Occipital lobe (tissue), 2 donors: ENCODE data around the gene PKM. TPM values are rescaled to one million over a fixed set of nuclear protein-coding genes. Genes with fewer than 3 reads are reported as not detected.
"Not testable (repeated sequence)": the region's sequence is repeated elsewhere in the genome, so short reads cannot be mapped to it uniquely, and the experiment has no call there.

ENCODE experiments used
- DNase-seq: peaks from one replicate; lab custom pipeline; 2025; lab: John Stamatoyannopoulos, UW
- total RNA-seq: library from RNA; depleted of rRNA; stranded (reverse); fragments of >200 nt; gene quantifications from one replicate; pipeline ENCODE4 v1.2.3, GENCODE V29; 2014

PKM gene
- total RNA-seq, 1 donor from 2014 or later = 258 TPM

GRCh38 chr15:72176743-72177142 is 54.2 kb downstream of the PKM start:
- DNase-seq = no peak

DNA sequence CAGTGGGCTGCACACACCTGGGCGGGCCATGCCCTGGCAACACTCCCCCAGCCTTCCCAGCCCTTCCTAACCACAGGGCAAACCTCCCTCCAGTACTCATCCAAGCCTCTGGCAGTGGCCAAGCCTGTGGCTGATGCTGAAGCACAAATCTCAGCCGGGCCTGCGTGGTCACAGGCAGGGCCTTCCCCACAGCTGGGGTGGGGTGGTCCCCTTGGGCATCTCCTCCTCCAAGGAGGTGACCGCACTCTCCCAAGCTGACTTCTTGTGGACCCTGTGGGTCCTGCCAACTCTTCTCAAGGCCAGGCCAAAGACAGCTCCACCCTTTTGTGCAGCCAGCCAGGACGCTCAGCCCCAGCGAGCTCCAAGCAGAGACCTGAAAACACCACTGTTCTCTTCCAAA is 54.8 kb downstream of the PKM start:
- DNase-seq = no peak

DNA sequence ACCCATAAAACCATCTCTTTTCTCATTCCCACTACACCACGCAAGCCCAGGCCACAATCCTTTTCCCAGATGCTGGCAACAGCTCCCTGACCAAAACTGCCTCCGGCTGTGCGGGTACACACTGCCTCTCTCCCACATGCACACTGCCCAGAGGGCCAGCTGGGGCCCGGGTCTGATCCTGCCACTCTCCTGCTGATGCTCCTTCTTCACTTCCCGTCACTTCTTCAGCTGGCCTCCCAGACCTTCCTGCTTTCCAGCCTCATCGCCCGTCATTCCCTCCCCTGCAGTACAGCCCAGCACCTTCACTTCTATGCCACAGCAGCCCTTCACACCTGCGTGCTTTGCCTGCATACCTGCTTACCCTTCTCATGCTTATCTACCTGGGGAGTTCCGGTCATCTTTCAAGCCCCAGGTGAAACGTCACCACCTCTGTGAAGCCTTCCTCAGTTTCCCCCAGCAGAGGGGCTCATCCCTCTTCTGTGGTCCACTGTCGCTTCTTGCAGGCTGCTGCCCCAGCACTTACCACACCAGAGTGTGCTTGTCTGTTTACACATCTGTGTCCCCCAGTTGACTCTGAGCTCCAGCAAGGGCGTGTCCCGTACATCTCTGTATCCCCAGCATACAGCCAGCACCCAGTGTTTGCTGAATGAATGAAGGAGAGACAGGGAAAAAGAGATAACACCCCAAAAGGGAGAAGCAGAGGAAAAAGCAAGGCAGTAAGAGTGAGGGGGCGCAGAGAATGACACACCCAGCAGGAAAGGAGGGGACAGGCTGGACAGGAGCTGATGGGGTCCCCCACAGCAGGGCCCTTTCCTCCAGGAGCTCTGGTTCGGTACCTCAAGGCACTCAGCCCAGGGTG is 55.6 kb downstream of the PKM start:
- DNase-seq = no peak

DNA sequence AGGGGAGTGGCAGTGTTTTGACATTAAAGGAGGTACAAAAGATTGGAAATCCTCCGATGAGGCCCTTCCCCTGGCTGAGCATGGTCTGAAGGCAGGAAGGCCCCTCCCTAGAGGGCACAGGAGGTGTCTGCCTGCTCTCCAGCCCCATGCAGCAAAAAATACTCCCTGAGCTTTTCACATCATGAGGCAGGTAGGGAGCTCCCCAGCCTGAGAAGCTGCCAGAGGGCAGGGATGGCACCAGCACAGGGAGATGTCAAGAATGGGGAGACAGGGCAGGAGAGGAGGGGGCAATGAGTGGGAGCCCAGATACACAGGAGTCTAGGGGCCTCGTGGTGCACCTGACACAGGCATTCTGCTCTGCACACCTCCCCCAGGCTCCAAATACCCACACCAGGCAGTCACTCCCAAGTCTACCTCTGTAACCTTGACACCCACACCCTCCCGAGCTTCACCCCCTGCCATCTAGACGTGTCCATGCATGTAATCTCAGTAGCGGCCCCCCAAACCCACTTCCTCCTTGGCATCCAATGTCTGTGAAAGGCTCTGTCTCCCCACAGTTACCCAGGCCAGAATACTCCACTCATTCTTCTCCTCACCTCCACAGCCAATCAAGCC is 56.3 kb downstream of the PKM start:
- no peak for DNase-seq

DNA sequence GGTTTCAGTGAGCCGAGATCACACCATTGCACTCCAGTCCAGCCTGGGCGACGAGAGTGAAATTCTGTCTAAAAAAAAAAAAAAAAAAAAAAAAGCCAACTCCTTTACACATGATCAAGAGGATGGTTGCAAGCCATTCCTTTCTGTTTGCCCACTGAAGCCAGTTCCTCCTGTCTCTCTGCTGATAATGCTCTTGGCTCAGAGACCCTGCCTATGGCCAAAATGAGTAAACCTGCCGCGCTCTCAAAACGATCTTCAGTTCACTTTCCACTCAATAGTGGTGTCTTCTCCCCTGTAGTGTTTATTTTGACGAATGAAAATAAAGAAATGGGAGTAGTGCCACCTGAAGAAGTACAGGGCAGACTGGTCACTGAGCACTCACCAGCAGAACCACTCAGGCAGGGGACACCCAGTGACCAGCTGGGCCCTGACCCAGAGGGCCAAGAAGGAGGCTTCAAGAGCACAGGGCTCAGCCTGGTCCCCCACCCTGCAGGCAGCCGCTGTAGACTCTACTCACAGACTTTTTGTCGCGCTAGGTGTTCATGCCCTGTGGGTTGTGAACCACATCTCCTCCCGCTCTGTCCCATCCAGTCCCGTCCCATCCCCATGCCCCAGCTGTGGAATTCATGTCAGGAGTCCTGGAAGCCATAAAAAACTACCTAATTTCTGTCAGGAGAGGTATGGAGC is 57.0 kb downstream of the PKM start:
- no peak for DNase-seq

DNA sequence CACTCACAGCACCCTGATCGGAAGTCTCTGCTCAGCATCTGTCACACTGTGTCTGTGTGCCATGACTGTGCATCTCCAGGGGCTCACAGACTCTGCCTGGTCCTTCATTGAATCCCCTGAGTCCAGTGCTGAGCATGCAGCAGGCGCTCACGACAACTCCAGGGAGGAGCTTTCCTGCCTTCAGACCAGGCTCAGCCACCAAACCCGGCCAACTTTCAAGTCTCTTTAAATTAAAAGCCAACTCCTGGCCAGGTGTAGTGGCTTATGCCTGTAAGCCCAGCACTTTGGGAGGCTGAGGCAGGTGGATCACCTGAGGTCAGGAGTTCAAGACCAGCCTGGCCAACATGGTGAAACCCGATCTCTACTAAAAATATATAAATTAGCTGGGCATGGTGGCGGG is 57.6 kb downstream of the PKM start:
- DNase-seq = no peak

GRCh38 chr15:72172796-72173195 is 58.2 kb downstream of the PKM start:
- DNase-seq = no peak

- not testable (repeated sequence) for DNase-seq
These were observed 59.0 kb downstream of the PKM start for GRCh38 chr15:72171978-72172377.

DNA sequence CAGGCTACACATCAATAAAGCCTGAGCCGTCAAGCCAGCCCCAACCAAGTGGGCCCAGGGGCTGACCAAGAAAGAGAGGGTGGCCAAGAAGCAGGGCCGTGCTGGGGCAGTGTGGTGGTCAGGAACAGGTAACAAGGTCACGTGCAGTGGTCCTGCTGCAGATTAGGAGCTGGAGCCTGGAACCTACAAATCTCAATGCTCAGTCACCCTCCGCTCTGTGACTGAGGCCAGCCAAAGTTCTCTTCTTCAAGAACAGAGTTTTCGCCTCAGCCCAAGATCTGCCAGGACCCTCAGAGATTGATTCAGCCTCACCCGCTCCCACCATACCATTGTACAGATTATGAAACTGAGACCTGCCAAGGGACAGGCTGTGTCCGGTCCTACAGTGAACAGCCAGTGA is 60.3 kb downstream of the PKM start:
- DNase-seq = no peak

DNA sequence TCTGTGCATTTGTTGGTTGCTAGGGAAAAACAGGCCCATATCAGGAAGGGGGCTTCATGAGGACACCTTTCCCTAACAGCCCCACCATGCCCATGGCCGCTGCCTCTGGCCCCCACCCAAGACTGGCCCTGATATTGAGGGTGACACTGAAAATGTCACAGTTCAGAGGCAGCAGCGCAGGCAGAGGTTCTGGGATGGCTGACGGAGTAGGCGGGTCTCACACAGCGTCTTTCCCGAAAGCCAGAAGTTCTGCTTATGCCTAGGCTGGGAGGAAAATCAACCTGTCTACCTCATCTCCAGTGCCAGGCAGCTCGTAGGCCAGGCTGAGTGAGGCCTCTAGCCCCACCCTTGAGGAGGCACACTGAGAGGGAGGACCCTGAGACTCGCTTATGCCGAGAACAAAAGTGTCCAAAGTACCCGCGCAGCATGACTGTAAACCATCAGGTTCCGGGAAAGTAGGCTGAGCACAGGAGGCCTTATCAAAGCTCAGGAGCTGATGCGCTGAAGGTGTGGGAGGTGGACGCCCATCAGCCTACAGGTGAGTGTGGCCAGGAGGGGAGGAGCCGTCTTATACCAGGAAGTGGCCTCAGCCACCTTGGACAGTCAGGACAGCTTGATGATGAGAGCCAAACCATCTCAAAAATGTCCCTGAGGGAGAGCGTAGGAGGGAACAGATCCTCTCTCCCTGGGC is 60.9 kb downstream of the PKM start:
- no peak for DNase-seq

DNA sequence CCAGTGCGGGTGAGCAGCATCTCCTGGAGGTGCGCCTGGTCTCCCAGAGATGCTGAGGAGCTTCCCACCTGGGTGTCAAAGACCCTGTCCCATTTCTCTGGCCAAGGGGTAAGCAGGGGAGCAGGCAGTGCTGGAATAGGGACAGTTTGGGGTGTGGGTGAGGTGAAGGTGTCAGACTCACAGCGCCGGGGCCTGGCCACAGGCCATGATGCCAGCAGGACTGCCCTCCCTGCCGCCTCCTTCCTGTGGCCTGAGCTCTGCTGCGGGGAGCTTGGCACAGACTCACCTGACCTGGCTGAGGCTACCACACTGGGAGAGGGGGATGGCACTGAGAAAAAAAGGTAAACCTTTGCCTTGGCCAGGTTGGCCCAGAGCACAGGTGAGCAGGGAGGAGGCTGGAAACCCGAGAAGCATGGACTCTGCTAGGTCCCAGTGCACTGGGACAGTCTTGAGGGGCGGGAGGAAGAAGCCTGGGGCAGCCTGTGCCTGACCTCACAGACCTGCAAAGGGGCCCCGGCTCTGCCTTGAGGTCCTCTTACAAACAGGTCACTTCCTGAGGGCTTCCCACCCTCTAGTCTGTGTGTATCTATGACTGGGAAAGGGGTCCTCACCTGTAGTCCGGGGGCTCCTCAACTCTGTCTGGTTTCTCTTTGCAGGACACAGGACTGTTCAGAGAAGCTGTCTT is 61.6 kb downstream of the PKM start:
- DNase-seq = no peak

GRCh38 chr15:72168808-72169190 is 62.2 kb downstream of the PKM start:
- no peak for DNase-seq

DNA sequence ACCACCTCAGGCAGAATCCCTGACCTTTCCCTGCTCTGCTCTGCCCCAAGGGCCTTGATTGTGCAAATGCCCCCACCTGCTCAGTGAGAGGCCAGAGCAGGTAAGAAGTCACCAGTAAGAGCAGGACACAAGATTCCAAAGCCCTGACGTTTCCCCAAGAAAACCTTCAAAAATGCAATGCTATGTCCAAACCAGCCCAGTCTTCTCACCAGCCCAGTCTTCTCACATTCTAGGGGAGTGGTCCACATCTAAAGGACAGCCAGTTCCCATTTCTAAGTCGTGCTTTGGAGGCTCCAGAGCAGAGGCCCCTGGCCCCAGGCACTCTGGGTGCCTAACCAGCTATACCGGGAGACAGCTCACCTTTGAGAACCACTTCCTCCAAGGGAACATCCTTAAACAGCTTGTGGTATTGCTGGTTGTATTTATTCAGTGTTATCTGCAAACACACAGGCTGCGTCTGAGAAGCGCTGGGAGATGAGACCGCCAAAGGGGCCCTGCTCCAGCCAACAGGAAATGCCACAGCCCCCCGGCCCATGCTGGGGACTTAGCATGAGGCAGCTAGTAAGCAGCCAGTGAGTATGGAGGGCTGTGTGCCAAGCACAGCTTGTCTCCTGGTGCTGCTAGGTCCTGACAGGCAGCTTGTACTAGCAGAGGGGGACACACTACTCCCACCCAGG is 62.7 kb downstream of the PKM start:
- DNase-seq = no peak

DNA sequence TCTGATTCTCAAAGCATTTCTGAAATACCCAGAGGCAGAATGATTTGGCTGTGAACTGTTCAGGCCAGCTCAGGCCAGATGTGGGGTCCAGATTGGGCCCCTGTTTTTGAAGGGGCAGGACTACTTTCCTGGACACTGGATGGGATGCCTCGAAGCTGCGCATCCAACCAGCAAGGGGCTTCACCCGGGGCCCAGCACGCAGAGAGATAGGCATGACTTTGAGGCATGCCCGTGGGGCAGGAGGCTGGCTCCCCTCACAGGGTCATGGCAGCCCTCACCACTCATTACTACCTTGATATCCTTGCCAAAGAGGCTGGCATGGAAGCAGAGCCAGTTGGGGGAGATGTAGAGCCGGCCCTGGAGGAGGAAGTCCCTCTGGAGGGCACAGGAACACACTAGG is 63.5 kb downstream of the PKM start:
- no peak for DNase-seq

GRCh38 chr15:72166716-72167417 is 64.1 kb downstream of the PKM start:
- DNase-seq = no peak

DNA sequence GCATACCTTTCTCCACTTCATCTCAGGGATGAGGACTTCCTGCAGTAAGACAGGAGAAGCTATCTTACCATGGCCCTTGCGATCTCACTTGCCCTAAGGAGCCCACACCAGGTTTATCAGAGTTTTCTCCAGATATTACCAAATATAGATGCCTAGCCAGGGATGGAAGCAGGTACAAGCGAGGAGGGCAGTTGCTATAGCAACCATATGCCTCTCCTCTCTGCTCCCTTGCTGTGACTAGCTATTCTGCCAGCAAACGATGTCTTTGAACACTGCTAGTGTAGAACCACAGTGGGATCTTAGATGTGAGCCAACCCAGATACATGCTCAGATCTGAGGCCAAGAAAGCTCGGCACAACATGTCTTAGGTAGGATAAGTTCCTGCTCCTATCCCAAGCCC is 67.3 kb downstream of the PKM start:
- no peak for DNase-seq

DNA sequence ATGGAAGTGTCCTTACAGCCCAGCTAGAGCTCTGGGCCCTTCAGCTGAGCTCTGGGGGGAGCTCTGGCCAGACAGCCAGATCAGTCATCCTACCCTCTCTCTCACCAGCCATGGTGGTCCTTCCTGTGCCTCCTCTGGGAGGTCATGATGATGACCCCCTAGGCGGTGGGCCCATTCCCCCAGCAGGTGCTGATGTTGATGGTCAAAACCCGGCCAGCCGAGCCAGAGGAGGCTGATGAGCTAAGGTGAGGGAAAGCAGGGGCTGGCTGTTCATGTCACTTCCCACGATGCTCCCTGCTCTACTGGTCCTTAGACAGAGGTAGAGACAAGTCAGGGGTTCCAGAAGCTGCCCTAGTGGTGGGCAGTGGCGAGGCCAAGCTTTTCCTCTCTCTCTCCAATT is 68.4 kb downstream of the PKM start:
- no peak for DNase-seq

GRCh38 chr15:72161361-72162132 is 69.4 kb downstream of the PKM start:
- DNase-seq = no peak

DNA sequence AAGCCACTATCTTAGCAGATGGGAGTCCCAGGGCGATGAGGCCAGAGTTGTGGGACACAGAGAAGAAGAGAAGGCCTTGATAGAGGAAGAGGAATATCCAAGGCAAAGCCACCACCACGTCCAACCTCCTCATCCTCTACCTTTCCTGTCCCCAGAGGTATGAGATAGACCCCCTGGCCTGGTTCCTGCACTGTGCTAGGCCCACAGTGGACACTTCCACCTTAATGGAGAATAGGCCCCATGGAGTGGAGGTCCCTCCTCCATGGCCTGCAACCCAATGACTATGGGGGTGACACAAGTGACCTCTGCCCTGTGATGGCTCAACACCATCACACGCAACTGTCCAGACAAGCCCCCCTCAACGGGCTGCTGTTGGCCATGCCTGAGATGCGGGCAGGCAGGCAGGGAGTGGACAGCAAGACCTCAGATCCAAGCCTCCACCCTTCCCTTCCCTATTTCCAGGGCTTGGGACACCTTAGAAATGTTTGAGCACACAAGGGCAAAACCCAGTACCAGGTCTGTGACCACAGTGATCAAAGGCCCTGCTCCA is 70.2 kb downstream of the PKM start:
- no peak for DNase-seq
